Bronchial epithelial cell (primary cell): ENCODE data around the gene RAPH1. TPM values are rescaled to one million over a fixed set of nuclear protein-coding genes. Genes with fewer than 3 reads are reported as not detected.

Source experiments
- DNase-seq: peaks from one replicate; pipeline ENCODE4 v3.0.0-alpha.2; 2010; ENCODE audit warnings: low read depth
- FAIRE-seq: peaks from 2 replicates; lab custom pipeline; 2011; peaks lifted over from hg19 to GRCh38; lab: Jason Lieb, UNC
- H3K27me3 ChIP-seq: 2 replicates; pipeline ENCODE4 v1.5.1; 2011; ENCODE audit warnings: low read length; ENCODE audit not compliant: control insufficient read depth, insufficient read depth
- H3K36me3 ChIP-seq: 2 replicates; pipeline ENCODE4 v1.5.1; 2011; ENCODE audit warnings: low read length; ENCODE audit not compliant: control insufficient read depth, insufficient read depth
- H3K4me3 ChIP-seq: 2 replicates; pipeline ENCODE4 v1.5.1; 2011; ENCODE audit warnings: mild to moderate bottlenecking, low read depth, low read length, control low read depth
- total RNA-seq: library from RNA; depleted of rRNA; stranded (reverse); fragments of >200 nt; gene quantifications from 2 replicates; pipeline ENCODE4 v1.2.1, GENCODE V29; 2014
- TF ChIP-seq, protein P1 (sequence below): IDR thresholded peaks from 2 replicates; pipeline ENCODE4 v1.5.1; 2011; ENCODE audit warnings: mild to moderate bottlenecking, moderate library complexity, low read length, control low read depth, inconsistent platforms; ENCODE audit not compliant: insufficient read depth, severe bottlenecking

RAPH1 gene
- total RNA-seq, 1 donor from 2014 or later, result 15.3 TPM

DNA sequence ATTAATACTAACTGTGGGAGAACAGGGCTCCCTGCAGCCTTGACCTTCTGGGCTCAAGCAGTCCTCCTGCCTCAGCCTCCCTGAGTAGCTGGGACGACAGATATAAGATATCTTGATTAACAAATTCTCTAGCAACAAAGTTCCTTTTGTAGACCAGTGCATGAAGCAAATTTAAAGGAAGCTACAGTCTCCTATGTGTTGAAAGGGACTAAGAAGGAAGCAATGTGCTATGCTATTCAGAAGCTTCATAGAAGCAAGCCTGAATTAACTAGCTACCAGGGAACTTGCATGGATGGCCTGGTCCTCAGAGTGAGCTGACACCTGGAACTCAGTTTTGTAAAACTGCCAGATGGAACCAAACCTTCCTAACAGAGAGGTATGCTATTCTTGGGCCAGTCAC is 33.2 kb downstream of the RAPH1 start:
- Histone ChIP-seq H3K27me3 (no peaks in the 10 kb centered on the region), H3K36me3 (no peaks in the 10 kb centered on the region), H3K4me3 (no peak overlapping the region)
- DNase-seq (no peak), FAIRE-seq (no peak)
- TF ChIP-seq, protein P1, sequence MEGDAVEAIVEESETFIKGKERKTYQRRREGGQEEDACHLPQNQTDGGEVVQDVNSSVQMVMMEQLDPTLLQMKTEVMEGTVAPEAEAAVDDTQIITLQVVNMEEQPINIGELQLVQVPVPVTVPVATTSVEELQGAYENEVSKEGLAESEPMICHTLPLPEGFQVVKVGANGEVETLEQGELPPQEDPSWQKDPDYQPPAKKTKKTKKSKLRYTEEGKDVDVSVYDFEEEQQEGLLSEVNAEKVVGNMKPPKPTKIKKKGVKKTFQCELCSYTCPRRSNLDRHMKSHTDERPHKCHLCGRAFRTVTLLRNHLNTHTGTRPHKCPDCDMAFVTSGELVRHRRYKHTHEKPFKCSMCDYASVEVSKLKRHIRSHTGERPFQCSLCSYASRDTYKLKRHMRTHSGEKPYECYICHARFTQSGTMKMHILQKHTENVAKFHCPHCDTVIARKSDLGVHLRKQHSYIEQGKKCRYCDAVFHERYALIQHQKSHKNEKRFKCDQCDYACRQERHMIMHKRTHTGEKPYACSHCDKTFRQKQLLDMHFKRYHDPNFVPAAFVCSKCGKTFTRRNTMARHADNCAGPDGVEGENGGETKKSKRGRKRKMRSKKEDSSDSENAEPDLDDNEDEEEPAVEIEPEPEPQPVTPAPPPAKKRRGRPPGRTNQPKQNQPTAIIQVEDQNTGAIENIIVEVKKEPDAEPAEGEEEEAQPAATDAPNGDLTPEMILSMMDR, result no peak

- no peaks in the 10 kb centered on the region for H3K27me3 ChIP-seq
- no peak overlapping the region for H3K4me3 ChIP-seq
- TF ChIP-seq, protein P1, result no peak
- DNase-seq (no peak), FAIRE-seq (no peak)
- no peaks in the 10 kb centered on the region for H3K36me3 ChIP-seq
These were observed 34.1 kb downstream of the RAPH1 start for GRCh38 chr2:203500951-203501350.

- no peak for FAIRE-seq
- no peak overlapping the region for H3K4me3 ChIP-seq
- TF ChIP-seq, protein P1, result no peak
- H3K36me3 ChIP-seq, result no peaks in the 10 kb centered on the region
- DNase-seq, result no peak
- H3K27me3 ChIP-seq, result no peaks in the 10 kb centered on the region
These were observed 34.8 kb downstream of the RAPH1 start for GRCh38 chr2:203500297-203500696.

DNA sequence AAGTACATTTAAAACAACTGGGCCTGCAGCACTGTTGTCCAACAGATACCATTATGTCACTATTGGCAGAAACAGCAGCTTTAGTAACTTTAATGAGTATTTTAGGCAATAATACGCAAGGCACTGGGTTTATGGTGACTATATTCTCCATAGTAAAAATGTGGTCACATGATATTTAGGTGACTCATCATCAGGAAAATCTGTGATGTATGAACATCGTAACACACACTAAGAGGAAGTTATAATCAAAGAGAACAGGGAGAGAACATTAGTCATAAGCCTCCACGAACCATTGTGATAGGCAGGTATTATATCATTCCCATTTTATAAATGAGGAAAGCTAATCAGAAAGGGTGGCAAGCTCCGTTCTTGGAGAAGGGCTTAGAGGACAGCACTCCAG is 36.9 kb downstream of the RAPH1 start:
- peak; percentile 91 for DNase-seq
- no peaks in the 10 kb centered on the region for H3K36me3 ChIP-seq
- no peak for FAIRE-seq

DNA sequence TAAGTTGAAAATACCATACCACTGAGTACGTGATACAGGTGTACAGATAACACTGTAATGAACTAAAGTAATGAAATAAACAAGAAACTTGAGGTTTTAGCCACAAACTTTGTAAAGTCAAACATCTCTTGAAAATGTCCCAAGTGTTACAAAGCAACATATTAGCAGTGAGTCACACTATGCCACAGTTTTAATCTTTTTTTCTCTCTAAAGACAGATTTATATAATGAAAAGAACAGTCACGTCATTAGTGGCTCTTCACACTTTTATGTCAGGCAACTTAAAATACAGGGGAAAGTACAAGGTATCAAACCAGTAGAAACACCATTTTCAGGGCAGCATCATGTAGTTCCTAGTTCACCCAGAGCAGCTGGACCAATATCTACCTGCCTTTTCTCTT is 42.1 kb downstream of the RAPH1 start:
- Histone ChIP-seq H3K4me3 (no peak overlapping the region), H3K27me3 (no peaks in the 10 kb centered on the region), H3K36me3 (peaks cover 4% of the 10 kb centered on the region)
- peak; percentile 20 for DNase-seq
- TF ChIP-seq, protein P1, result no peak
- no peak for FAIRE-seq

More for the DNA sequence above, 36.9 kb downstream of the RAPH1 start:
- no peaks in the 10 kb centered on the region for H3K27me3 ChIP-seq
- TF ChIP-seq, protein P1, result no peak
- H3K4me3 ChIP-seq, result no peak overlapping the region

- DNase-seq (no peak), FAIRE-seq (no peak)
- H3K36me3 ChIP-seq, result peaks cover 4% of the 10 kb centered on the region
- H3K4me3 ChIP-seq, result no peak overlapping the region
- H3K27me3 ChIP-seq, result no peaks in the 10 kb centered on the region
- TF ChIP-seq, protein P1, result no peak
These were observed 44.7 kb downstream of the RAPH1 start for GRCh38 chr2:203490391-203490790.
